Endothelial cell of umbilical vein (primary cell): ENCODE measurements around the gene VAPB.

Experiments
- EZH2 ChIP-seq: IDR thresholded peaks from 2 replicates; pipeline ENCODE4 v1.6.1; 2012; ENCODE audit warnings: borderline replicate concordance, low read depth, mild to moderate bottlenecking, moderate library complexity, low read length, inconsistent platforms; ENCODE audit not compliant: severe bottlenecking
- FOS ChIP-seq: IDR thresholded peaks from 2 replicates; pipeline ENCODE4 v1.6.1; 2011; ENCODE audit warnings: mild to moderate bottlenecking, low read length, moderate library complexity, borderline replicate concordance; ENCODE audit not compliant: insufficient read depth
- JUN ChIP-seq: IDR thresholded peaks from 2 replicates; pipeline ENCODE4 v1.6.1; 2011; ENCODE audit warnings: borderline replicate concordance, low read depth; ENCODE audit not compliant: insufficient read length, insufficient read depth
- MYC ChIP-seq: IDR thresholded peaks from one replicate; pipeline ENCODE4 v1.6.1; 2011; ENCODE audit warnings: mild to moderate bottlenecking, low read depth, low read length
- POLR2A ChIP-seq: IDR thresholded peaks from 2 replicates; pipeline ENCODE4 v1.6.1; 2012; ENCODE audit warnings: low read depth, mild to moderate bottlenecking, control low read depth, low read length
- POLR2AphosphoS5 ChIP-seq: IDR thresholded peaks from 2 replicates; pipeline ENCODE4 v1.6.1; 2012; ENCODE audit warnings: low read depth, mild to moderate bottlenecking, control low read depth, low read length, moderate library complexity; ENCODE audit not compliant: insufficient read depth
- TF ChIP-seq, protein P1 (sequence below), 2 donors: IDR thresholded peaks; 1 replicate in 1 of 2; 2 replicates in 1 of 2; pipeline ENCODE4 v1.5.1; 2011; ENCODE audit warnings: low read length in 2 of 2, mild to moderate bottlenecking in 2 of 2, moderate library complexity in 2 of 2, control low read depth in 1 of 2, inconsistent platforms in 1 of 2, low read depth in 1 of 2; ENCODE audit not compliant: insufficient read depth in 1 of 2; ENCODE audit errors: extremely low read depth in 1 of 2
- TF ChIP-seq, protein P2 (sequence below): IDR thresholded peaks from 2 replicates; pipeline ENCODE4 v1.6.1; 2011; ENCODE audit not compliant: insufficient read depth, insufficient read length

DNA sequence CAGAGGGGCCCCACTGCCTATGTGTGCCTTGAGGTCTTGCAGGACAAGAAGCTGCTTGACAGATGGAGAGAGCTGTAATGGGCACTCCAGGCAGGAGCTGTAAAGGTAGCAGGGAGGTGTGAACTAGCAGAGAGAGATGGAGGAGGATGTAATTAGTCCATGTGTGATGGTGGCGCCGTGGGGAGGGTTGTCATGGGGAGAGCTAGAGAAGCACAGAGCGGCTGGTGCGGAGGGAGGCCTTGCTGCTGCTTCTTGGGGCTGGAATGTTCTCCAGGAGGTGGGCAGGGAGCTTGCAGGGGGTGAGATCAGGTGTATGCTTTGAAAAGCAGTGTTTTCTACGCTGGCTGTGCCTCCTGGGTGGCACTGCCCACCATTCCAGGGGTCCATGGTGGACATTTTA, 94.0 kb downstream of the VAPB start:
- TF ChIP-seq, protein P1, sequence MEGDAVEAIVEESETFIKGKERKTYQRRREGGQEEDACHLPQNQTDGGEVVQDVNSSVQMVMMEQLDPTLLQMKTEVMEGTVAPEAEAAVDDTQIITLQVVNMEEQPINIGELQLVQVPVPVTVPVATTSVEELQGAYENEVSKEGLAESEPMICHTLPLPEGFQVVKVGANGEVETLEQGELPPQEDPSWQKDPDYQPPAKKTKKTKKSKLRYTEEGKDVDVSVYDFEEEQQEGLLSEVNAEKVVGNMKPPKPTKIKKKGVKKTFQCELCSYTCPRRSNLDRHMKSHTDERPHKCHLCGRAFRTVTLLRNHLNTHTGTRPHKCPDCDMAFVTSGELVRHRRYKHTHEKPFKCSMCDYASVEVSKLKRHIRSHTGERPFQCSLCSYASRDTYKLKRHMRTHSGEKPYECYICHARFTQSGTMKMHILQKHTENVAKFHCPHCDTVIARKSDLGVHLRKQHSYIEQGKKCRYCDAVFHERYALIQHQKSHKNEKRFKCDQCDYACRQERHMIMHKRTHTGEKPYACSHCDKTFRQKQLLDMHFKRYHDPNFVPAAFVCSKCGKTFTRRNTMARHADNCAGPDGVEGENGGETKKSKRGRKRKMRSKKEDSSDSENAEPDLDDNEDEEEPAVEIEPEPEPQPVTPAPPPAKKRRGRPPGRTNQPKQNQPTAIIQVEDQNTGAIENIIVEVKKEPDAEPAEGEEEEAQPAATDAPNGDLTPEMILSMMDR (IDR thresholded peaks at IDR 0.05; ENCODE audit: extremely low read depth in 1 of 2, insufficient read depth in 1 of 2, low read depth in 1 of 2, low read length in 2 of 2): no peak
- TF ChIP-seq POLR2A: no peak
- no peak for TF ChIP-seq POLR2AphosphoS5
- no peak for TF ChIP-seq EZH2
- TF ChIP-seq MYC: no peak
- TF ChIP-seq JUN: no peak
- TF ChIP-seq FOS: no peak
- TF ChIP-seq, protein P2, sequence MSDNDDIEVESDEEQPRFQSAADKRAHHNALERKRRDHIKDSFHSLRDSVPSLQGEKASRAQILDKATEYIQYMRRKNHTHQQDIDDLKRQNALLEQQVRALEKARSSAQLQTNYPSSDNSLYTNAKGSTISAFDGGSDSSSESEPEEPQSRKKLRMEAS: no peak
